Measurements from ENCODE around the gene DAP. TPM values are rescaled to one million over a fixed set of nuclear protein-coding genes. Genes with fewer than 3 reads are reported as not detected.

Gene DAP
- total and polyA plus RNA-seq, 12 donors = 27.4 to 197 (median 101) TPM

DNA sequence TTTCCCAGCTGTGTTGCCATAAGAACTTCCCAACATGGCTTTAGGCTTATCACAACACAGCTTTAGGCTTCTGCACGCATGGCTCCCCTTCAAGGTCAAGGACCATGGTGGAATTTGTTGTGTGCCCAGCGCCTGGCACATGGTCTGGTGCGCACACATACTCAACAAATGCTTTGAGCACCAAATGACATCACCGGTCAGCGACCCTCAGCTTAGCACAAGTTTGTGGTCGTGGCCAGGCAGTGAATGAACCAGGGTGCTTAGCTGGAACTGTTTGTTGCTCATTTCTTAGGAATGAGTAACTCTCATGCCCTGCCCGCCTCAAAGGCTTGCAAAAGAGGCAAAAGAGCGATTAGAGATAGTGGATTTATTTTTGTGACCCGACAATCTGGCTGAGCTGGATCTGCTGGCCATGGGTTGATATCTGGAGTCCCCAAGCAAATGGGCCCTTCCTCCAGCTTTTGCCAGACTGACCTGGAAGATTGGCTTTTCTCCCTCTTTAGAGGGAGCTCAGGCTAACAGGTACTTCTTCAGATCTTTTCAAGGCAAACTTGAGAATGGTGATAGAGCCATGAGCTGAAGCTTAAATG, 58.9 kb downstream of the DAP start:
- H3K9me3 ChIP-seq (replicated peaks in 1 of 3) = no peaks in the 10 kb centered on the region
- intact Hi-C loops (cut with DNase I) = loop anchor here in 1 of 2 donors (10.0 kb wide), 1 partner anchor 153 kb away; no protein-coding TSS in a partner anchor
- H3K36me3 ChIP-seq (replicated peaks in 1 of 2) = no peaks in the 10 kb centered on the region
- TF ChIP-seq, protein P1, sequence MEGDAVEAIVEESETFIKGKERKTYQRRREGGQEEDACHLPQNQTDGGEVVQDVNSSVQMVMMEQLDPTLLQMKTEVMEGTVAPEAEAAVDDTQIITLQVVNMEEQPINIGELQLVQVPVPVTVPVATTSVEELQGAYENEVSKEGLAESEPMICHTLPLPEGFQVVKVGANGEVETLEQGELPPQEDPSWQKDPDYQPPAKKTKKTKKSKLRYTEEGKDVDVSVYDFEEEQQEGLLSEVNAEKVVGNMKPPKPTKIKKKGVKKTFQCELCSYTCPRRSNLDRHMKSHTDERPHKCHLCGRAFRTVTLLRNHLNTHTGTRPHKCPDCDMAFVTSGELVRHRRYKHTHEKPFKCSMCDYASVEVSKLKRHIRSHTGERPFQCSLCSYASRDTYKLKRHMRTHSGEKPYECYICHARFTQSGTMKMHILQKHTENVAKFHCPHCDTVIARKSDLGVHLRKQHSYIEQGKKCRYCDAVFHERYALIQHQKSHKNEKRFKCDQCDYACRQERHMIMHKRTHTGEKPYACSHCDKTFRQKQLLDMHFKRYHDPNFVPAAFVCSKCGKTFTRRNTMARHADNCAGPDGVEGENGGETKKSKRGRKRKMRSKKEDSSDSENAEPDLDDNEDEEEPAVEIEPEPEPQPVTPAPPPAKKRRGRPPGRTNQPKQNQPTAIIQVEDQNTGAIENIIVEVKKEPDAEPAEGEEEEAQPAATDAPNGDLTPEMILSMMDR (IDR thresholded peaks at IDR 0.05) = no peak
- TF ChIP-seq POLR2A (IDR thresholded peaks at IDR 0.05) = peak in 1 of 2 donors; percentile 22
- no peaks in the 10 kb centered on the region for H3K27me3 ChIP-seq
- H3K27ac ChIP-seq = peak overlapping the region in 4 of 5 donors; percentile 18 to 79 (median 68)
- no peak overlapping the region for H3K4me3 ChIP-seq
- peak in 6 of 7 donors; percentile 63 to 80 (median 76) for DNase-seq
- WGBS, 4 donors = 61 to 71% (median 66%) methylated on average over 8 to 9 of the region's 9 CpGs
- H3K4me1 ChIP-seq (replicated peaks in 1 of 2) = peaks cover 25 to 28% of the 10 kb centered on the region in 2 donors

DNA sequence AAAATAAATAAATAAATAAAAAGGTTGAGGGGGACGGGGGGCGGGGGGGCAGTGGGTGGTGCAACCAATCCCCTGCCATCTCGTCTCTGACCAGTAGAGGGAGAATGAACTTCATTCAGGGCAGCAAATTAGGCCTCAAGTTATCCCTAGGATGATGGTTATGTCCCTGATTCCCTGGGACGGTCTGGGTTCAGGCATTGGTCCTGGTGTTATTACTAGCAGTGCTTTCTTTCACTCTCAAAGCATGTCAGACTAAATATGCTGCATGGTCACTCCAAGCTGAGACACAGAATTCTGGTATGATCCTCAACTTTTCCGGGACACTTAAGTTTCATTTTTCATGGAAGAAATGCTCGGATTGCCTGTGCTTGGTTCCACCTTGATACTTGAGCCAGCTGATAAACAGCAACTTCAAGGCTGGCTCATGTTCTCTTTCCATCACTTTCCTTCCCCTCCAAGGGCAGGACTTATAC, 59.4 kb downstream of the DAP start:
- Histone ChIP-seq H3K4me3 (no peak overlapping the region), H3K27ac (peak overlapping the region in 4 of 5 donors; percentile 18 to 79 (median 54)), H3K36me3 (replicated peaks in 1 of 2) (no peaks in the 10 kb centered on the region), H3K9me3 (replicated peaks in 1 of 3) (no peaks in the 10 kb centered on the region), H3K27me3 (no peaks in the 10 kb centered on the region), H3K4me1 (replicated peaks in 1 of 2) (peaks cover 25 to 28% of the 10 kb centered on the region in 2 donors)
- WGBS, 4 donors = 41 to 58% (median 47%) methylated on average over 6 of the region's 6 CpGs
- intact Hi-C loops (cut with DNase I) = loop anchor here in 1 of 2 donors (10.0 kb wide), 1 partner anchor 153 kb away; no protein-coding TSS in a partner anchor
- peak in 5 of 7 donors; percentile 37 to 62 (median 48) for DNase-seq
- TF ChIP-seq, protein P1 (IDR thresholded peaks at IDR 0.05) = peak; percentile 22 to 70 (median 42)
- TF ChIP-seq POLR2A (IDR thresholded peaks at IDR 0.05) = no peak

GRCh38 chr5:10700516-10700915, 60.5 kb downstream of the DAP start:
- peaks cover 25 to 28% of the 10 kb centered on the region in 2 donors for H3K4me1 ChIP-seq (replicated peaks in 1 of 2)
- H3K36me3 ChIP-seq (replicated peaks in 1 of 2) = no peaks in the 10 kb centered on the region
- H3K9me3 ChIP-seq (replicated peaks in 1 of 3) = no peaks in the 10 kb centered on the region
- no peak overlapping the region for H3K4me3 ChIP-seq
- 93 to 96% (median 94%) methylated on average over 3 to 7 of the region's 7 CpGs for WGBS, 4 donors
- H3K27ac ChIP-seq = no peak overlapping the region
- DNase-seq = no peak
- H3K27me3 ChIP-seq = no peaks in the 10 kb centered on the region
- intact Hi-C loops (cut with DNase I) = loop anchor here in 1 of 2 donors (10.0 kb wide), 1 partner anchor 154 kb away; no protein-coding TSS in a partner anchor
- TF ChIP-seq, protein P1 (IDR thresholded peaks at IDR 0.05) = no peak
- TF ChIP-seq POLR2A (IDR thresholded peaks at IDR 0.05) = no peak

DNA sequence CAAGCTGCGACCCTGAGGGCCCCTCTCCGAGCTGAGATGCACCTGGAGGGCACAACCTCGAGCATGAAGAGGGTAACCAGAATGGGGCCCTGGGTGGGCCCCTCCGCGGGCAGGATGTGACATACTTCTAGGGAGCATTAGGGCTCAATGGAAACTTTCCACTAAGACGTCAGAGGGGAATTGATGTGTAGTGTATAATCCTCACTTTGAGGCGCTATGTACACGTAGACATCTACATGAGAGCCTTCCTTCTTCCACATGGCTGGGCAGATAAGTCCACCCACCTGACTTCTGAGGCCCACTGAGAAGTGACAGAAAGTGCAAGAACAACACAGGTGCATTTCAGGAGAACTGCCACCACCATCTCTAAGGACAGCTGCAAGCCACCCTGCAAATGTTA, 61.0 kb downstream of the DAP start:
- H3K4me1 ChIP-seq (replicated peaks in 1 of 2) = peaks cover 28 to 33% of the 10 kb centered on the region in 2 donors
- 83 to 87% (median 87%) methylated on average over 8 of the region's 8 CpGs for WGBS, 4 donors
- intact Hi-C loops (cut with DNase I) = loop anchor here (5.0 to 10.0 kb wide), 2 partner anchors 155 to 482 kb away; no protein-coding TSS in a partner anchor

More for the DNA sequence above, 61.0 kb downstream of the DAP start:
- DNase-seq = no peak
- no peak for TF ChIP-seq POLR2A (IDR thresholded peaks at IDR 0.05)
- TF ChIP-seq, protein P1 (IDR thresholded peaks at IDR 0.05) = no peak
- Histone ChIP-seq H3K9me3 (replicated peaks in 1 of 3) (no peaks in the 10 kb centered on the region), H3K4me3 (no peak overlapping the region), H3K27ac (no peak overlapping the region), H3K27me3 (no peaks in the 10 kb centered on the region), H3K36me3 (replicated peaks in 1 of 2) (no peaks in the 10 kb centered on the region)

All from adrenal gland (tissue), 12 donors.